HEK293T (cell line): Measurements from ENCODE around the gene BCL2L1.

ENCODE experiments used
- BHLHE40 ChIP-seq: fragments of 450-650 bp; IDR thresholded peaks from 2 replicates; pipeline ENCODE4 v1.6.1; 2016; ENCODE audit warnings: mild to moderate bottlenecking, moderate library complexity, borderline replicate concordance
- CTBP1 ChIP-seq: fragments of 450-650 bp; IDR thresholded peaks from 2 replicates; pipeline ENCODE4 v1.6.1; 2016; ENCODE audit warnings: borderline replicate concordance
- ELF4 ChIP-seq: fragments of 450-650 bp; IDR thresholded peaks from 2 replicates; pipeline ENCODE4 v1.6.1; 2017; ENCODE audit warnings: antibody characterized with exemption
- FOXA1 ChIP-seq: fragments of 450-650 bp; IDR thresholded peaks from 2 replicates; pipeline ENCODE4 v1.6.1; 2016; ENCODE audit warnings: mild to moderate bottlenecking
- FOXK2 ChIP-seq: fragments of 450-650 bp; IDR thresholded peaks from 2 replicates; pipeline ENCODE4 v1.6.1; 2016; ENCODE audit warnings: mild to moderate bottlenecking
- NFRKB ChIP-seq: fragments of 450-650 bp; IDR thresholded peaks from 2 replicates; pipeline ENCODE4 v1.6.1; 2016; ENCODE audit warnings: mild to moderate bottlenecking, moderate library complexity
- SP1 ChIP-seq: fragments of 450-650 bp; IDR thresholded peaks from 2 replicates; pipeline ENCODE4 v1.6.1; 2017
- SUZ12 ChIP-seq: fragments of 450-650 bp; IDR thresholded peaks from 2 replicates; pipeline ENCODE4 v1.6.1; 2016; ENCODE audit warnings: mild to moderate bottlenecking
- TARDBP ChIP-seq: fragments of 450-650 bp; IDR thresholded peaks from 2 replicates; pipeline ENCODE4 v1.6.1; 2016
- TF ChIP-seq, protein P1 (sequence below): fragments of 450-650 bp; IDR thresholded peaks from 2 replicates; pipeline ENCODE4 v1.6.1; 2016

DNA sequence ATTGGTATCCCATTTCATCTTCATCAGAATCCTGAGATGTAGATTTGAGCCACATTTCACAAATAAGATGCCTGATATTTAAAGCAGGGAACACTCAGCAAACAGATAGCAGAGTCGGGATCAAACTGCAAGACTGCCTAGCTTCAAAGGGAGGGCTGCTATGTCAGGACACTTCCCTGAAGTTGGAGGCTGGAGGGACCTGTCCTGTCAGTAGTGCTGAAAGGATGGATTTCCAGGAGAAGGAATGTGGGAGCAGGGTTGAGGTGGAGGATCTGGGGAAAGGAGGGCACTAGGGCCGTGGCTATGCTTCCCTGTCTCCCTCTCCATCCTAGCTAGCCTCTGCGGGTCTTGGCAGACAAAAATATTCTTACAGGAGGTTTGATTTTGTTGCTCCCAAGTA is 52.8 kb downstream of the BCL2L1 start:
- no peak for TF ChIP-seq SUZ12
- TF ChIP-seq ELF4 = no peak
- TF ChIP-seq FOXA1 = no peak
- no peak for TF ChIP-seq TARDBP
- no peak for TF ChIP-seq FOXK2
- TF ChIP-seq NFRKB = no peak
- TF ChIP-seq SP1 = no peak
- no peak for TF ChIP-seq CTBP1
- no peak for TF ChIP-seq BHLHE40
- TF ChIP-seq, protein P1, sequence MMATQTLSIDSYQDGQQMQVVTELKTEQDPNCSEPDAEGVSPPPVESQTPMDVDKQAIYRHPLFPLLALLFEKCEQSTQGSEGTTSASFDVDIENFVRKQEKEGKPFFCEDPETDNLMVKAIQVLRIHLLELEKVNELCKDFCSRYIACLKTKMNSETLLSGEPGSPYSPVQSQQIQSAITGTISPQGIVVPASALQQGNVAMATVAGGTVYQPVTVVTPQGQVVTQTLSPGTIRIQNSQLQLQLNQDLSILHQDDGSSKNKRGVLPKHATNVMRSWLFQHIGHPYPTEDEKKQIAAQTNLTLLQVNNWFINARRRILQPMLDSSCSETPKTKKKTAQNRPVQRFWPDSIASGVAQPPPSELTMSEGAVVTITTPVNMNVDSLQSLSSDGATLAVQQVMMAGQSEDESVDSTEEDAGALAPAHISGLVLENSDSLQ = no peak
